ENCODE data around the gene BPIFB3. TPM values are rescaled to one million over a fixed set of nuclear protein-coding genes. Genes with fewer than 3 reads are reported as not detected.

The BPIFB3 gene
- total RNA-seq (2014; rRNA removed; shearing (Covaris generic)), result not detected in 2 replicates

GRCh38 chr20:33053291-33054106 lies at the start of gene BPIFB3:
Gene BPIFB3, plus strand, starts transcription at chr20:33053903. Its CDS starts 1,533 bp downstream, at chr20:33055436.
- in situ Hi-C loops (cut with HindIII; ENCODE audit: low sequenced_read_pairs), result no loop called here
- no peak for DNase-seq (ENCODE audit: low spot score)

GRCh38 chr20:33004141-33004751 lies 49.5 kb upstream of the BPIFB3 start, which contains the start of gene SUN5:
Gene SUN5, minus strand, starts transcription at chr20:33004433. Its CDS starts 93 bp downstream, at chr20:33004340.
- DNase-seq (ENCODE audit: low spot score), result no peak
- in situ Hi-C loops (cut with HindIII; ENCODE audit: low sequenced_read_pairs), result no loop called here

- no peak for DNase-seq (ENCODE audit: low spot score)
- in situ Hi-C loops (cut with HindIII; ENCODE audit: low sequenced_read_pairs), result no loop called here
These were observed 48.6 kb upstream of the BPIFB3 start for GRCh38 chr20:33005132-33005566.

- in situ Hi-C loops (cut with HindIII; ENCODE audit: low sequenced_read_pairs), result no loop called here
- DNase-seq (ENCODE audit: low spot score), result no peak
These were observed 47.6 kb upstream of the BPIFB3 start for GRCh38 chr20:33005908-33006775.

- DNase-seq (ENCODE audit: low spot score), result no peak
- in situ Hi-C loops (cut with HindIII; ENCODE audit: low sequenced_read_pairs), result no loop called here
These were observed 46.8 kb upstream of the BPIFB3 start for GRCh38 chr20:33006776-33007375.

GRCh38 chr20:33007376-33008335 lies 46.0 kb upstream of the BPIFB3 start, which contains the start of gene BPIFB2:
Gene BPIFB2, plus strand, starts transcription at chr20:33007704. Its CDS starts 871 bp downstream, at chr20:33008575.
- no peak for DNase-seq (ENCODE audit: low spot score)
- in situ Hi-C loops (cut with HindIII; ENCODE audit: low sequenced_read_pairs), result no loop called here

GRCh38 chr20:33008336-33009213 lies 45.1 kb upstream of the BPIFB3 start:
- no peak for DNase-seq (ENCODE audit: low spot score)
- in situ Hi-C loops (cut with HindIII; ENCODE audit: low sequenced_read_pairs), result no loop called here

GRCh38 chr20:33009214-33010132 lies 44.2 kb upstream of the BPIFB3 start:
- DNase-seq (ENCODE audit: low spot score), result no peak
- in situ Hi-C loops (cut with HindIII; ENCODE audit: low sequenced_read_pairs), result no loop called here

GRCh38 chr20:33010133-33010504 lies 43.6 kb upstream of the BPIFB3 start:
- DNase-seq (ENCODE audit: low spot score), result no peak
- in situ Hi-C loops (cut with HindIII; ENCODE audit: low sequenced_read_pairs), result no loop called here

GRCh38 chr20:33010674-33011449 lies 42.8 kb upstream of the BPIFB3 start:
- in situ Hi-C loops (cut with HindIII; ENCODE audit: low sequenced_read_pairs), result no loop called here
- DNase-seq (ENCODE audit: low spot score), result no peak

- in situ Hi-C loops (cut with HindIII; ENCODE audit: low sequenced_read_pairs), result no loop called here
- no peak for DNase-seq (ENCODE audit: low spot score)
These were observed 41.1 kb upstream of the BPIFB3 start for GRCh38 chr20:33012327-33013189.

GRCh38 chr20:33013701-33014326 lies 39.9 kb upstream of the BPIFB3 start:
- no peak for DNase-seq (ENCODE audit: low spot score)
- in situ Hi-C loops (cut with HindIII; ENCODE audit: low sequenced_read_pairs), result no loop called here

GRCh38 chr20:33014336-33015113 lies 39.2 kb upstream of the BPIFB3 start:
- DNase-seq (ENCODE audit: low spot score), result no peak
- in situ Hi-C loops (cut with HindIII; ENCODE audit: low sequenced_read_pairs), result no loop called here

All from G401 (cell line).